Right kidney (tissue), 1 donor: ENCODE data around the gene RAB6A.
"Not testable (repeated sequence)": the region's sequence is repeated elsewhere in the genome, so short reads cannot be mapped to it uniquely, and the experiment has no call there.

Experiments
- DNase-seq: peaks from one replicate; pipeline ENCODE4 v3.0.0-alpha.2; 2016

RAB6A gene

GRCh38 chr11:73728000-73728399, 32.9 kb downstream of the RAB6A start:
- no peak for DNase-seq

- DNase-seq = no peak
Observed at GRCh38 chr11:73726825-73727224, 34.0 kb downstream of the RAB6A start.

- no peak for DNase-seq
Observed at GRCh38 chr11:73717136-73717535, 43.7 kb downstream of the RAB6A start.

GRCh38 chr11:73716153-73717056, 44.5 kb downstream of the RAB6A start:
- no peak for DNase-seq

- no peak for DNase-seq
Observed at GRCh38 chr11:73715541-73715940, 45.3 kb downstream of the RAB6A start.

GRCh38 chr11:73710964-73711363, 49.9 kb downstream of the RAB6A start:
- no peak for DNase-seq

GRCh38 chr11:73705053-73705452, 55.8 kb downstream of the RAB6A start:
- DNase-seq = no peak

GRCh38 chr11:73693899-73694525, 66.9 kb downstream of the RAB6A start:
- DNase-seq = no peak

- DNase-seq = no peak
Observed at GRCh38 chr11:73680687-73681086, 80.2 kb downstream of the RAB6A start.

- not testable (repeated sequence) for DNase-seq
Observed at GRCh38 chr11:73676552-73676951, 84.3 kb downstream of the RAB6A start.

GRCh38 chr11:73671701-73672100, 89.2 kb downstream of the RAB6A start:
- DNase-seq = no peak

- DNase-seq = no peak
Observed at GRCh38 chr11:73670808-73671207, 90.1 kb downstream of the RAB6A start.

- DNase-seq = no peak
Observed at GRCh38 chr11:73667891-73668290, 93.0 kb downstream of the RAB6A start.

GRCh38 chr11:73664877-73665276, 96.0 kb downstream of the RAB6A start:
- no peak for DNase-seq

GRCh38 chr11:73663604-73664495, 97.0 kb downstream of the RAB6A start:
- DNase-seq = no peak

GRCh38 chr11:73662445-73663157, 98.3 kb downstream of the RAB6A start:
- no peak for DNase-seq

GRCh38 chr11:73661035-73661628, 99.7 kb downstream of the RAB6A start:
- DNase-seq = peak; percentile 91

- DNase-seq = no peak
Observed at GRCh38 chr11:73660497-73661034, 100.3 kb downstream of the RAB6A start.

GRCh38 chr11:73659961-73660360, 100.9 kb downstream of the RAB6A start:
- DNase-seq = no peak

- DNase-seq = no peak
Observed at GRCh38 chr11:73656985-73657384, 103.9 kb downstream of the RAB6A start.

- DNase-seq = no peak
Observed at GRCh38 chr11:73655686-73656085, 105.2 kb downstream of the RAB6A start.
